NK-92 (cell line): Measurements from ENCODE around the gene ARHGAP6.

Experiments used
- DNase-seq: peaks from one replicate; lab custom pipeline; 2025; ENCODE audit not compliant: unreplicated experiment; lab: John Stamatoyannopoulos, UW

ARHGAP6 gene

GRCh38 chrX:11464380-11464779, 201.3 kb downstream of the ARHGAP6 start:
- DNase-seq: no peak

- DNase-seq: no peak
Observed at GRCh38 chrX:11462648-11463047, 203.1 kb downstream of the ARHGAP6 start.

- DNase-seq: no peak
Observed at GRCh38 chrX:11462136-11462535, 203.6 kb downstream of the ARHGAP6 start.

GRCh38 chrX:11461201-11462001, 204.3 kb downstream of the ARHGAP6 start:
- DNase-seq: no peak

GRCh38 chrX:11460347-11460746, 205.4 kb downstream of the ARHGAP6 start:
- DNase-seq: no peak

DNA sequence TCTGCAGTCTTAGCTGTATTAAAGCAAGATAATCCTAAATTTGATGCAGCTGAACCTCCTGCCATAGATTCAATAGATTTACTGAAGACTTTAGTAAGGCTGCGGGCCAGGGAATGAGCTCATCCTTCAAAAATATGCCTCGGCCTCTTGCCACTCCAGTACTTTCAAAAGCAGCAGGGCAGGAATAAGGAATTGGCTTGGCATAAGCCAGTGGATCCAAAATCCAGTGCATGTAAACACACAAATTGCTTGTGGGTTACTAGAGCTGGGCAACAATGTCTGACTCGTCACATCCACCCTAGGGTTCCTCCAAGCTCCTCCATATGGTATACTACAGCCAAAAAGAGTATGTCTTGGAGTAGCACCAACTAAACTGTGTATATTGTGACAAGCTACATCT, 207.6 kb downstream of the ARHGAP6 start:
- DNase-seq: no peak

- DNase-seq: no peak
Observed at GRCh38 chrX:11451151-11451550, 214.6 kb downstream of the ARHGAP6 start.

DNA sequence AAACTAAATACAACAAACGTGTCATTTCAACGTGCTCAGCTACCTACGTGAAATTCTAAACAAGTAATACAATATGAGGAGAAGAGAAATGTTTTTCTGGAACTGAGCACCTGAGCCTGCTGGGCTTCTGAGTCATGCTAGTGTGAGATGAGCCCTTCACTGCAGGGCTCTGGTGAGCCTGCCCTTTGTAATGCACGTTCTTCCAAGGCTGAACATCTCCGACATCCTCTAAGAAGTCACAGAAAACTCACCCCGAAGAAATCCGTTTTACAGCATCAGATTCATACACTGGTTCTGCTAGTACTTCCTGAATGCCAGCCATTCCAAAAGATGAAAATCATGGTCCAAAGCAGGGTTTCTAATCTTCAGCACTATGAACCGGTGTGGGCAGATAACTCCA, 215.4 kb downstream of the ARHGAP6 start:
- no peak for DNase-seq

GRCh38 chrX:11449613-11450012, 216.1 kb downstream of the ARHGAP6 start:
- DNase-seq: no peak

DNA sequence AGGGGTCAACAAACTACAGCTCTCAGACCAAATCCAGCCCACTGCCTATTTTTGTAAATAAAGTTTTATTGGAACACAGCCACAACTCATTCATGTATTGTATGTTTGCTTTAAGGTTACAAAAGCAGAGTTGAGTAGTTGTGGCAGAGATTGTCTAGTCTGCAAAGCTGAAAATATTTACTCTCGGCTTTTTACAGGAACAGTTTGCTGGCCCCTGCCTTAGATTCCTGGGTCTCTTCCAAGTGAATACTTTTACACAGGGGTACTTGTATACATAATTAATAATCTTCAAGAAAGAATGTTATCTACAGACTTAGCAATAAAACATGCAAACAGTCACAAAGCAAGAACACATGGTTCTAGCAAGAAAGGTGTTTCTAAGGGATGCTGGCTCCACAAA, 218.3 kb downstream of the ARHGAP6 start:
- no peak for DNase-seq

GRCh38 chrX:11446949-11447348, 218.8 kb downstream of the ARHGAP6 start:
- DNase-seq: no peak

- DNase-seq: no peak
Observed at GRCh38 chrX:11446336-11446735, 219.4 kb downstream of the ARHGAP6 start.

DNA sequence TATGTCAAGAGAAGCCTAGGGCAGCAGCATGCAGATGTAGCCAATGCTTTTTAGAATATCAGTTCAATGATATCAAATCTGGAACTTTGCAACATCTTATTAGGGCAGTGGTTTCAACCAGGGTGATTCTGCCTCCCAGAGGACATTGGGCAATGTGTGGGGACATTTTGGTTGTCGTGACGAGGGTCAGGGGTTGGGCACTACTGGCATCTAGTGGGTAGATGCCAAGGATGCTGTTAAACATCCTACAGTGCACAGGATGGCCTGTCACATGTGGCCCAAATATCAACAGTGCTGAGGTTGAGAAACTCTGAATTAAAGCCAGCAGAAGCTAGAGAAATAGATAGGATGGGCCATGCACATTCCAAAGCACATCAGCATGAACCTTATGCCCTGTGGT, 220.2 kb downstream of the ARHGAP6 start:
- DNase-seq: no peak

- DNase-seq: no peak
Observed at GRCh38 chrX:11444052-11444451, 221.7 kb downstream of the ARHGAP6 start.

DNA sequence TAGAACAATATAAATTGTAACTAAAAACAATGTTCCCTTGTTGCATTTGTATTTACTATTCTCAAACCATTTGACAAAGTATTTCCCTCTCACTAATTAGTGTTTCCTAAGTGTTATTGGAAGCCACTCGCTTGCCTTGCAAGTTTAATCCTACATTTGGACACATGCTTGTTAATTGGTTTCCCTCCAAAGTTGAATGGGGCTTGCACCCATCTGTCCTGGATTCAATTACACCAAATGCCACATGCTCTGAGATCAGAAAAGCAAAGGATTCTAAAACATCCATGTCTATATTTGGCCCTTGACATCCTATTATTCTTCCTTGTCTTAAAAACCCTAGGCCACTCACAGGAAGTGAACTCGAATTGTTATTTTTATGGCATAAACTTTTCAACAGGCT, 225.9 kb downstream of the ARHGAP6 start:
- no peak for DNase-seq

GRCh38 chrX:11438767-11439166, 227.0 kb downstream of the ARHGAP6 start:
- no peak for DNase-seq

GRCh38 chrX:11438380-11438723, 227.4 kb downstream of the ARHGAP6 start:
- no peak for DNase-seq

DNA sequence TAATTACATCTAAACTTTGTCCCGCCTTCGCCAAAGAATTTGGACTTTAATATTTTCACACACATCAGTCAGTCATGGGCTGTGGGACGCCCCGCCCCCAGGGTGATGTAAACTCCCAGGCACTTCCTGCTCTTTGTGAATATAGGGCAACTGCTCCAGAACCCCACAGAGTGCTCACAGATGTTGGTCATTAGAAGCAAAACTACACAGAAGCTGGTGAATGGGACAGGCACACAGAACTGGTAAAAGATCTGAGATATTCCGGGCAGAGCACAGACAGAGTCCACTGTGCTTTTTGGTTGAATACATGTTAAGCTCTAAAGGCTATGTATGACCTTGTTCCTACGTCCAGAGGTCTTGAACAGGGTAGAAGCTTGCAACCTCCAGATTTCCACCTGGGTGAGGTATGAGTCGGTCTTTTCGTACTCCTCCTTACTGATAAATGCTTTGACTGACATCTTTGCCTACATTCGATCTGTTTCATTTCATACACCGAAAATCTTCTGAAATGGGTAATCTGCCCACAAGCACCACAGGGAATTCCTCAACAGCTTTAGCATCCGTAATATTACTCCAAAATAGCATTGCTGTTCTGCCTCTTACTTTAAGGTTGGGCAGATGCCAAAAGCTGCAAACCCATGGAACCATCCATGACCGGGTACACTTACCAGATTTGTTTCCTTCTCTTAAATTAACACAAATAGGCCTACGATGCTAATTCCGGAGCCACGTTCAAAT, 227.9 kb downstream of the ARHGAP6 start:
- no peak for DNase-seq

GRCh38 chrX:11435568-11435967, 230.2 kb downstream of the ARHGAP6 start:
- DNase-seq: no peak

DNA sequence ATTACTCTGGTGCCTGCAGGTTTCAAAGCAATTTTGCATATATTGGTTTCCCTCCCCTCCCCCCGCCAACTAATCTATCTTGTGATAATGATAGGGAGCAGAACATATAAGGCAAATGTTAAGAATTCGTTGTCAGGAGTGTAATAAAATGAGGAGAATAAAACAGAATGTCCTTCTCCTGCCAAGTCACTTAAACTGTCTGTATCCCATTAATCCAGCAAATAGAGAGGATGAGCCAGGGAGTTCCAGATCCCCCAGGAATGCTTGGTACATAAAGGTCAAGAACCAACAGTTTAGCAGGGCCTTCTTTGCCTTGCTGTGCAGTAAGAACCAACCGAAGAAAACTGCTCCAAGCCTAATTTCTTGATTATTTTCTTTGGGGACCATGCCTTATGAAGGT, 231.1 kb downstream of the ARHGAP6 start:
- no peak for DNase-seq

- DNase-seq: no peak
Observed at GRCh38 chrX:11431786-11432185, 233.9 kb downstream of the ARHGAP6 start.

GRCh38 chrX:11430271-11430670, 235.4 kb downstream of the ARHGAP6 start:
- DNase-seq: no peak
